T-helper 2 cell treated with Interferon-gamma antibody and Interleukin-4, amounts not matched to agents 5 μg/mL and 100 μg/mL, for 36 hours (primary cell): Measurements from ENCODE around the gene NKX2-3.
A peak's percentile ranks its signal among the peaks of the same experiment; 100 is the strongest.

Experiments
- DNase-seq: peaks from one replicate; pipeline ENCODE4 v3.0.0; 2021; ENCODE audit warnings: low spot score
- H3K27ac Mint-ChIP-seq: one replicate; pipeline ENCODE4 v1.8.0; 2021; ENCODE audit warnings: mild to moderate bottlenecking, mixed read lengths
- H3K27me3 Mint-ChIP-seq: one replicate; pipeline ENCODE4 v1.8.0; 2021; ENCODE audit warnings: low read depth, mixed read lengths
- H3K36me3 Mint-ChIP-seq: one replicate; pipeline ENCODE4 v1.8.0; 2021; ENCODE audit warnings: low read depth, mixed read lengths
- H3K4me1 Mint-ChIP-seq: one replicate; pipeline ENCODE4 v1.8.0; 2021; ENCODE audit warnings: low read depth, mixed read lengths
- H3K4me3 Mint-ChIP-seq: one replicate; pipeline ENCODE4 v1.8.0; 2022; ENCODE audit warnings: mild to moderate bottlenecking, moderate library complexity, mixed read lengths
- H3K9me3 Mint-ChIP-seq: one replicate; pipeline ENCODE4 v1.8.0; 2021; ENCODE audit warnings: mixed read lengths

NKX2-3 gene

DNA sequence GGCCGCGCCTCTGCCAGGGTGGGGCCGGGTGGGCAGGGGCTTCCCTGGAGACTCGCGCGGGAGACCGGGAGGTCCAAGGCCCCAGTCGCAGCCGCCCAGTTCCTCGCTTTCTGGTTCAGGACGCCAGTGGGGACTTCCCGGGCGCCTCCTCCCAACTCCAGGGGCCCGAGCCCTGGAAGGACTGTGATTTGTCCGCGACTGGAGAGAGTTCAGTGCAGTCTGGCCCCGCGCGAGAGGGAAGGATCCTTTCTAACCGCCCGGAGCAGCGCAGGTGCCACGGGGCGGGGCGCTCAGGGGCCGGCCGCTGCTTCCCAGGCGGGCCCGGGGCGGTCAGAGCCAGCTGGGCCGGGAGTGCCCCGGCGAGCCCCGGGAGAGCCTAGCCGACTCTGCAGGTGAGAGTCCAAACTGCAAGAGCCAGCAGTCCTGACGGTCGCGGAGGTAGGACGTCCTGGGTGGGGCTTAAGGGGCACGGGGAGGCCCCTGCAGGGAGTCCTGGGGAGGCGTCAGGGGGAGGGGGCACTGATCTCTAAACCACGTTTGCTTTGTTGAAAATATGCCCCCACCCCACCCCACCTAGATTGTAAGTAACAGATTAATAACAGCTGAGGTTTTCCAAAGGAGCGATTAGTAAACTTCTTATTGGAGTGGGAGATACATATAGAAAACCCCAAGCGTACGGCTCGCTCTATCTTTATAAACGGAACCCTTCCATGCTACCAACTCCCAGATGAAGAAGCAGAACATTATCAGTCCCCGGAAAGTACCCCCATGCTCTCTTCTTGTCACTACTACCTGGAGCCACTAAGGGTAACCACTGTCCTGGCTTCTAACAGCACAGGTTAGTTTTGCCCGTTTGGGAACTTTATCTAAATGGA is 8.2 kb downstream of the NKX2-3 start:
- H3K27me3 Mint-ChIP-seq, result peaks cover 80% of the 10 kb centered on the region
- no peaks in the 10 kb centered on the region for H3K36me3 Mint-ChIP-seq
- H3K27ac Mint-ChIP-seq, result no peak overlapping the region
- no peak overlapping the region for H3K4me3 Mint-ChIP-seq
- no peak for DNase-seq
- peaks cover 4% of the 10 kb centered on the region for H3K4me1 Mint-ChIP-seq
- no peaks in the 10 kb centered on the region for H3K9me3 Mint-ChIP-seq

DNA sequence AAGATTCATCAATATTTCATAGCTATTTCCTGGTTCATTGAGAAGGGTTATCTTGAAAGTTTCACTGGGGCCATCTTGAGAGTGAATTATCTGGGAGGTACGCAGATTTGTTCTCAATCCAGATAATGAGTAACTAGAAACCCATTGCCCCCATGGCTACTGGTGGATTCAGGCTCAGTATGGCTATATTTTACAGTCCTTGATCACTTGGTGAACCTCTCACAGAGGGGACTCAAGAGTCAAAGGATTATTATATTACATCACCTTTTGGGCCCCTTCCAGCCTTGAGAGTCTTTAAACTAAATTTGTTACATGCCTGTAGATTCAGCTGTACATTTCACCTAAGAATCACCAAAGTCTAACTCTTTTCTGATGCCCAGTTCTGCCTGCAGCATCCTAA is 11.6 kb downstream of the NKX2-3 start:
- Mint-ChIP-seq H3K4me3 (no peak overlapping the region), H3K27me3 (peaks cover 68% of the 10 kb centered on the region), H3K27ac (no peak overlapping the region), H3K9me3 (no peaks in the 10 kb centered on the region), H3K4me1 (peaks cover 1% of the 10 kb centered on the region), H3K36me3 (no peaks in the 10 kb centered on the region)
- DNase-seq, result no peak

- H3K27ac Mint-ChIP-seq, result no peak overlapping the region
- H3K36me3 Mint-ChIP-seq, result no peaks in the 10 kb centered on the region
- no peaks in the 10 kb centered on the region for H3K9me3 Mint-ChIP-seq
- no peak overlapping the region for H3K4me3 Mint-ChIP-seq
- H3K27me3 Mint-ChIP-seq, result peaks cover 61% of the 10 kb centered on the region
- no peaks in the 10 kb centered on the region for H3K4me1 Mint-ChIP-seq
- no peak for DNase-seq
Measured at GRCh38 chr10:99548041-99548530, 15.3 kb downstream of the NKX2-3 start.

- H3K4me3 Mint-ChIP-seq, result no peak overlapping the region
- DNase-seq, result no peak
- no peaks in the 10 kb centered on the region for H3K36me3 Mint-ChIP-seq
- peaks cover 8% of the 10 kb centered on the region for H3K4me1 Mint-ChIP-seq
- no peak overlapping the region for H3K27ac Mint-ChIP-seq
- no peaks in the 10 kb centered on the region for H3K9me3 Mint-ChIP-seq
- peaks cover 56% of the 10 kb centered on the region for H3K27me3 Mint-ChIP-seq
Measured at GRCh38 chr10:99551158-99551557, 18.4 kb downstream of the NKX2-3 start.

GRCh38 chr10:99551616-99552015 is 18.9 kb downstream of the NKX2-3 start:
- Mint-ChIP-seq H3K4me1 (peaks cover 10% of the 10 kb centered on the region), H3K36me3 (no peaks in the 10 kb centered on the region), H3K4me3 (no peak overlapping the region), H3K27me3 (peaks cover 54% of the 10 kb centered on the region), H3K9me3 (no peaks in the 10 kb centered on the region), H3K27ac (no peak overlapping the region)
- DNase-seq, result no peak

GRCh38 chr10:99555371-99555770 is 22.6 kb downstream of the NKX2-3 start:
- H3K27ac Mint-ChIP-seq, result no peak overlapping the region
- no peaks in the 10 kb centered on the region for H3K36me3 Mint-ChIP-seq
- no peaks in the 10 kb centered on the region for H3K9me3 Mint-ChIP-seq
- peaks cover 10% of the 10 kb centered on the region for H3K4me1 Mint-ChIP-seq
- H3K4me3 Mint-ChIP-seq, result no peak overlapping the region
- H3K27me3 Mint-ChIP-seq, result peaks cover 43% of the 10 kb centered on the region
- DNase-seq, result no peak

GRCh38 chr10:99555825-99556523 is 23.2 kb downstream of the NKX2-3 start:
- no peaks in the 10 kb centered on the region for H3K9me3 Mint-ChIP-seq
- H3K4me1 Mint-ChIP-seq, result peaks cover 10% of the 10 kb centered on the region
- H3K27me3 Mint-ChIP-seq, result peaks cover 39% of the 10 kb centered on the region
- H3K4me3 Mint-ChIP-seq, result no peak overlapping the region
- no peak overlapping the region for H3K27ac Mint-ChIP-seq
- peak; percentile 16 for DNase-seq
- no peaks in the 10 kb centered on the region for H3K36me3 Mint-ChIP-seq

GRCh38 chr10:99557044-99557443 is 24.3 kb downstream of the NKX2-3 start:
- no peak overlapping the region for H3K27ac Mint-ChIP-seq
- no peak for DNase-seq
- peaks cover 36% of the 10 kb centered on the region for H3K27me3 Mint-ChIP-seq
- H3K9me3 Mint-ChIP-seq, result no peaks in the 10 kb centered on the region
- peaks cover 10% of the 10 kb centered on the region for H3K4me1 Mint-ChIP-seq
- no peaks in the 10 kb centered on the region for H3K36me3 Mint-ChIP-seq
- H3K4me3 Mint-ChIP-seq, result no peak overlapping the region

- no peak for DNase-seq
- Mint-ChIP-seq H3K9me3 (no peaks in the 10 kb centered on the region), H3K36me3 (no peaks in the 10 kb centered on the region), H3K27me3 (peaks cover 33% of the 10 kb centered on the region), H3K27ac (no peak overlapping the region), H3K4me1 (peaks cover 10% of the 10 kb centered on the region), H3K4me3 (no peak overlapping the region)
Measured at GRCh38 chr10:99558708-99559107, 26.0 kb downstream of the NKX2-3 start.

DNA sequence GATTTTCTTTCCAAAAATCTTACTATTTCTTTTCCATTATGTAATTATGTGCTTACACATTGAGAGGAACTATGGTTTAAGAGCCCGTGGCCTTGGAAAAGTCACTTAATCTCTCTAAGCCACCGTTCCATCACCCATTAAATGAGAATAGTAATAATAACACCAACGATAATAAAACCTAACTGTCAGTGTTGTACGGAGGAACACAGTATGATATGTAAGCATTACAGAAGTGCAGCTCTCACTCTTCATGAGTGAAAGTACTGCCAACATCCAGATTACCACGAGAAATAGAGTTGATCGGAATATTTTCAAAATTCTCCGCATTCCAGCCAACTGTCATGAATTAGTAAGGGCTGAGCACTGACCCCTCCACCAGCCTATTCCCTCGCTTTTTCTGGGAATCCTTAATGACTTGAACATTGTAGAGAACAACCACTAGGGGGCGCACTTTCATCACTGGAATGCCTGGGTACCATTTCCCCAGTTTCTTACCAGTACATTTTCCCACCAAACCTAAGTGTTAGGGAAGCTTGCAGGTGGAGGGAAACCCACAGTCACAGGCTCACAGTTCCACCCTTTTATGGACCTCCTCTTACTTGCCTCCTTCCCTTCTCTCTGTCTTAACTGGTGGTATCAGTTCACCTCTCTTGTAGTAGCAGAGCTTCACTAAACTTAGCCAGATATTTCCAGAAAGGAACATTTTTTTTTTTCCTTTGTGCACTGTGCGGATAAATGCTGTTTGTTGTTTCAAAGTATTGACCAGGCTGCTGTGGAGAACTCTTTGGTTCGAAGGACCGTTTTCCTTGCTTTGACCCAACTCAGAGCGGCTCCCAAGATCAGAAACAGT is 27.8 kb downstream of the NKX2-3 start:
- Mint-ChIP-seq H3K27me3 (peaks cover 19% of the 10 kb centered on the region), H3K27ac (no peak overlapping the region), H3K4me3 (no peak overlapping the region), H3K36me3 (no peaks in the 10 kb centered on the region), H3K9me3 (no peaks in the 10 kb centered on the region), H3K4me1 (peaks cover 8% of the 10 kb centered on the region)
- peak; percentile 27 for DNase-seq

GRCh38 chr10:99562631-99563030 is 29.9 kb downstream of the NKX2-3 start:
- DNase-seq, result no peak

GRCh38 chr10:99564361-99564760 is 31.6 kb downstream of the NKX2-3 start:
- Mint-ChIP-seq H3K9me3 (no peaks in the 10 kb centered on the region), H3K4me1 (no peaks in the 10 kb centered on the region)

More at GRCh38 chr10:99562631-99563030, 29.9 kb downstream of the NKX2-3 start:
- no peak overlapping the region for H3K27ac Mint-ChIP-seq
- peaks cover 24% of the 10 kb centered on the region for H3K27me3 Mint-ChIP-seq
- no peak overlapping the region for H3K4me3 Mint-ChIP-seq
- no peaks in the 10 kb centered on the region for H3K9me3 Mint-ChIP-seq
- no peaks in the 10 kb centered on the region for H3K4me1 Mint-ChIP-seq
- H3K36me3 Mint-ChIP-seq, result no peaks in the 10 kb centered on the region

GRCh38 chr10:99565166-99565565 is 32.4 kb downstream of the NKX2-3 start:
- no peak for DNase-seq
- no peaks in the 10 kb centered on the region for H3K4me1 Mint-ChIP-seq
- no peak overlapping the region for H3K27ac Mint-ChIP-seq
- peaks cover 24% of the 10 kb centered on the region for H3K27me3 Mint-ChIP-seq
- no peak overlapping the region for H3K4me3 Mint-ChIP-seq
- no peaks in the 10 kb centered on the region for H3K9me3 Mint-ChIP-seq
- no peaks in the 10 kb centered on the region for H3K36me3 Mint-ChIP-seq

More at GRCh38 chr10:99564361-99564760, 31.6 kb downstream of the NKX2-3 start:
- H3K4me3 Mint-ChIP-seq, result no peak overlapping the region
- no peak for DNase-seq
- no peak overlapping the region for H3K27ac Mint-ChIP-seq
- H3K27me3 Mint-ChIP-seq, result peaks cover 24% of the 10 kb centered on the region
- H3K36me3 Mint-ChIP-seq, result no peaks in the 10 kb centered on the region
